Tongue (tissue), 2 donors: ENCODE data around the gene ANP32A. TPM values are rescaled to one million over a fixed set of nuclear protein-coding genes. Genes with fewer than 3 reads are reported as not detected.
"Not testable (repeated sequence)": the region's sequence is repeated elsewhere in the genome, so short reads cannot be mapped to it uniquely, and the experiment has no call there.

Experiments used
- DNase-seq: peaks from one replicate; pipeline ENCODE4 v3.0.0-alpha.2; 2015
- total RNA-seq: library from RNA; depleted of rRNA; stranded (reverse); fragments of >200 nt; gene quantifications from one replicate; pipeline ENCODE4 v1.2.3, GENCODE V29; 2014

ANP32A gene
- total RNA-seq, 1 donor from 2014 or later = 105 TPM

DNA sequence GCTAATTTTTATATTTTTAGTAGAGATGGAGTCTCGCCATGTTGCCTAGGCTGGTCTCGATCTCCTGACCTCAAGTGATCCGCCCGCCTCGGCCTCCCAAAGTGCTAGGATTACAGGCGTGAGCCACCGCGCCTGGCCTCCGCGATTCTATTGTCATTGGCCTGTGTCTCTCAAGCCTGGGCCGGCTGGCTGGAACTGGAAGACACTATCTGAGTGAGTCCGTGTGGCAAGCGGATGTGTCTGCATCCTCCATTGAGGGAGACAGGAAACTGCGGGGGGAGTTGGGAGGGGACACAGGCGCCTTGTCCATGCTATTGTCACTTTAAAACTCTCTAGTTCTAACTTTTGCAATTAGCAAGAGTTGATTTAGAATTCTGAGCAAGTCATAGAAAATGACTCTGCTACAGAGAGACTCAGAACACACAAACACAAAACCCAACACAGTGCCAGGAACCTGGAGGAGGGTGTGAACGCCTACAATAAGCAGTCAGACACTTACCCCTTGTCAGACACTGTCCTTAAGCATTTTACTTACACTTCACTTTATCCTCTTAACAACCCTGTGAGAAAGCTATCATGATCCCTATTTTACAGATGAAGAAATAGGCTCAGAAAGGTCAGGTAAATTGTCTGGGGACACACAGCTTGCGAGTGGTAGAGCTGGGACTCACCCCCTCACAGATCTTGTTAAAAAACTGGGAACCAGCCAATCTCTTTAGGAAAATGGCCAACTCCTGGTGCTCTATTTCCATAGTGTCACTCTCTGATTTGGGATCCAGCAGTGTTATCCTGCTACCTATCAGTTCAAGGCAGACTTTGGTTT lies 38.7 kb downstream of the ANP32A start:
- no peak for DNase-seq

DNA sequence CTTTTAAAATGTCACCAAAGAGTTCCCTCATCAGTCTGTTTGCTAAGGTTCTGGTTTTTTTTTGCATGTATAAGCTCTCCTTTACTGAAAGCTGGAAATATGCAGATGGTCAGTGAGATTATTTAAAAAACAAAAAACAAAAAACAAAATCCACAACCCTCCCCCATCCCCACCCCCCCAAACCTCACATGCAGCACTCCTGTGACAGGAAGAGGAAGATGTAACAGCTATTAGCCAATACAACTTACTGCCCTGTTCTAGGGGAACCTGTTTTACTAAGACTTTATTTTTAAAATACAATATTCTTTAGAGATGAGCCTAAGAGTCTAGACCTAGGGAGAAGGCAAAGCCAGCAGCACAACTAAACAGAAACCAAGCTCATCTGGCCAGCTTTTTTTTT lies 39.5 kb downstream of the ANP32A start:
- no peak for DNase-seq

DNA sequence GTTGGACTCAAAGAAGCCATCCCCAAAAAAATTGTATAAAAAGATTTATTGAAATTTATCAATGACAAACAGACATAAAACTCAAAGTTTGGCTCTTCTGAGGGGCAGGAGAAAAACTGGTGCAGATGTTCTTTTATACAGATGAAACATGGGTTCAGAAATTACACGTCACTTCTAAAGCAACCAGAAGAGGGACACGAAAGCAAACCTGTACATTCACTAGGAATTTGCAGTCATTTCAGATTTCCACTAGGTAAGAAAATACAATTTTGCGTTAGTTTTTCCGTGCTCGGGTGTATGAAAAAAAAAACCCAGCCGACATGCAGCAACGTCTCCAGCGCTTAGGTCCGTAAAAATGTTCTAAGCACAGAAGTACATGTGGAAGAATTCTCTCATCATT lies 41.8 kb downstream of the ANP32A start:
- DNase-seq = no peak

DNA sequence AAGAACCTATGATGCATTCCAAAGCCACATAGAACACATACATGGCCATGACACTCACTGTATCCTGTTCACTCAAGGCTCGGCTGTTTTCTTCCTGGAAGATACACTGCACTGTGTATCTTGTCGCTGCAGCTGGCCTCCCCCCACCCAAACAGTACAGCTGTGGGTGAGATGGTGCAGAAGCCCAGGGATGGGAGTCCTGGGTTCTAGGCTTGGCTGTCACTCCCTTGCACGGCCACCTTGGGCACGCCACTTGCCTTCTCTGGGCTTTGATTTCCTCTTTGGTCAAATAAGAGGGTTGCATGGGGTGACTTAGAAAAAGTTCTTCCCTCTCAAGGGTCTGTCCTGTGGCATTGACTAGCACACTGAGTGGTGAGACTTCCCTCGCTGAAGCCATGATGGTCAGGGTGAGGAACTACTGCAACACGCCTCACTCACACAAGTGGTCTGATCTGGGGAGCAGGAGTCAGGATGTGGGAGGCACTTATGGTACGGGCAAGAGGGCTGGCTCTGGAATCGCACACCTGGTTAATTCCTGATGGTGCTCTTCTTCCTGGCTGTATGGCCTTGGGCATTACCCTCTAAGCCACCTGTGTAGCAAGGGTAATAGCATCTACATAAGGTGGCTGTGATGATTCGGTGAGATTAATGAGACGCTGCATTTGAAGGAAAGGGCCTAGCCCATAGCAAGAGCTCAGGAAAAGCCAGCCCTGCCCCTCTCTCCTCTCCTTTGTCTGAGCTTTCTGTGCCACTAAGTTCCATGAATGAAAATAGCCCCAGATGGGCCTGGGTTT lies 44.0 kb downstream of the ANP32A start:
- DNase-seq = no peak

DNA sequence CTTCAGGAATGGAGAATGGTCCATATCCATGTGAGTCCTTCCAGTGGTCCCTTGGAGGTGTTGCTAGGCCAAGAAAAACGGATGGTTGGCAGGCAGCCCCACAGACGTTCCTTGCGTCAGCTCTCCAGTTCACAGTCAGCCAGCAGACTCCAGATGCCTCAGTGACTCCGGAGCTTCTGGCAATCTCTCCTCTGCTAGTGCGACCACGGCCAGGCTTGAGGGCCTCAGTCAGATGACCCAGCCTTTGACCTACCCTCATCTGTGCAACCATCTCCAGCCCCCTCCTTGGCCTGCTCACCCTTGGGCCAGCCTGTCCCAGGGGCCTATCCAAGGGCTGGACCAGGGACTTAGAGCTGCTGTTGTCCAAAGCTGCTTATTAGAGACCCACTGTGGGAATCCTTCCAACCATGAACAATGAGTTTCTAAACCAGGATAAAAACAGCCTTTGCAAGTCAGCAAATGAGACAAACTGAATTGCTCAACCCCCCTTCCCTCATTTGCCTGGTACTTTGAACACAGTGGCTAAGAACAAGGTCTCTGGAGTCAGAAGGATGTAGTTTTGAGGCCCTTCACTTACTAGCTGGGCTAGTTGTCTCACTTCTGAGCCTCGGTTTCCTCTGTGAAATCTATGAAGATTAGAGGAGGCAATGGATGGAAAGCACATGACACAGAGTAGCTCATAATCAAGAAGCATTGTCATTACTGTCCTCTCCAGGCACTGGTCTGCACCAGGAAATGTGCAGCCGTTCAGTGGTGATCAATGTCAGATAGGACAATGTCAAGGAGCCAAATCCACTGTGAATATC lies 44.8 kb downstream of the ANP32A start:
- peak; percentile 84 for DNase-seq

DNA sequence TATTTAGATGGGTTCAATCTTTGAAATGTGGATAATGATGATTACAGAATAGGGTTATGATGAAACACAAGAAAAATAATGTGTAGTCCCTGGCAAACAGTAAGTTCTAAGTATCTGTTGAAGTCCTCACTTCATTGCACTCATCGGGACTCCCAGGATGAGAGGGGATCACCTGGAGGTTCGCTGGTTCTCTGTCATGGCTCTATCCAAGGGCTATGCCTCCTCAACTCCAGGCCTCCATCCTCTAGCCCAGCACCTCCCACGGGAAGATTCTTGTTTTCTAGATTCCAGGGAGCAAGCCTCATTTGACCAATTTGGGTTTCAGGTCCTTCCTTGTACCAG lies 45.5 kb downstream of the ANP32A start:
- DNase-seq = no peak

DNA sequence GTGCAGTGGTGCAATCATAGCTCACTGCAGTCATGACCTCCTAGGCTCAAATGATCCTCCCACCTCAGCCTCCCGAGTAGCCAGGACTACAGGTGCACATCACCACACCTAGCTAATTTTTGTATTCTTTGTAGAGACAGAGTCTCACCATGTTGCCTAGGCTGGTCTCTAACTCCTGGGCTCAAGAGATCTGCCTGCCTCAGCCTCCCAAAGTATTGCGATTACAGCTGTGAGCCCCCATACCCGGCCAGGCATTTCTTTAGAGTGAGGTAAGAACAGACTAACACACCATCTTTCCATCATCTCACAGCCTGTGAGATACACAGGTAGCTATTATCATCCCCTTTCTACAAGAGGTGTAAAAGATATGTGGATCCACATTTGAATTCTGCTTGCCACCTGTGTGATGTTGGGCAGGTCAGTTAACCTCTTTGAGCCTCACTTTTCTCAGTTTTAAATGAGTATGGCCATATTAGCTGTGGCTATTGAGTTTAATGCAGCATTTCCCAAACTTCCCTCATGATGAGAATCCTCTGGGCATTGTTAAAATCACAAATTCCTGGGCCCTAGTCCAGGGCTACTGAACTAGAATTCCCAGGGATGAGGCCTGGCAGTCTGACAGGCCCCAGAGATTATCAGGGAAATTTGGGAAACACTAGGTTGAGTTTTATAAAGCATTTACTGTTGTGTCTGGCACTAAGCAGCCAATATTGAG lies 46.0 kb downstream of the ANP32A start:
- DNase-seq = no peak

DNA sequence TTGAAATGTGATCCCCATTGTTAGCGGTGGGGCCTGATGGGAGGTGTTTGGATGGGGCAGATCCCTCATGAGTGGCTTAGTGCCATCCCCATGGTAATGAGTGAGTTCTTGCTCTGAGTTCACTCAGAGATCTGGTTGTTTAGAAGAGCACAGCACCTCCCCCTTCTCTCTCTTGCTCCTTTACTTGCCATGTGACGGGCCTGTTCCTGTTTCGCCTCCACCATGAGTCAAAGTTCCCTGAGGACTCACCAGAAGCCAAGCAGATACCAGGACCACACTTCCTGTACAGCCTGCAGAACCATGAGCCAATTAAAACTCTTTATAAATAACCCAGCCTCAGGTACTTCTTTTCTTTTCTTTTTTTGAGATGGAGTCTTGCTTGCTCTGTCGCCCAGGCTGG lies 46.6 kb downstream of the ANP32A start:
- DNase-seq = no peak

DNA sequence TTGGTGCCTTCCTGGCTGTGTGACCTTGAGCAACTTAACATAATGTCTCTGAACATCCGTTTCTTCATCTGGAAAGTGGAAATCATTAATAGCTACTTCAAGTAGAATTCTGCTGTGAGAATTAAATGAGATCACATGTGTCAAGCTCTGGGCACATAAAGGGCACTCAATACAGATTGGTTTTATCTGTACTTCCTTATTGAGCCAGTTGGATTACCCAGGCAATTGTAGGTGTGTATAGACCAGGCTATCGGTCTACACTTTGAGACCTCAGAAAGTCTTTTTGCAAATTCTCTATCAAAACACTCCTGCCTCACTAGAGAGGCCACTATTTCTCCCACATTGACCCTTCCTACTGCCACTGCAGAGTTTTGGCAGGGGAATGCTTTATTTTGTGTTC lies 47.7 kb downstream of the ANP32A start:
- no peak for DNase-seq

DNA sequence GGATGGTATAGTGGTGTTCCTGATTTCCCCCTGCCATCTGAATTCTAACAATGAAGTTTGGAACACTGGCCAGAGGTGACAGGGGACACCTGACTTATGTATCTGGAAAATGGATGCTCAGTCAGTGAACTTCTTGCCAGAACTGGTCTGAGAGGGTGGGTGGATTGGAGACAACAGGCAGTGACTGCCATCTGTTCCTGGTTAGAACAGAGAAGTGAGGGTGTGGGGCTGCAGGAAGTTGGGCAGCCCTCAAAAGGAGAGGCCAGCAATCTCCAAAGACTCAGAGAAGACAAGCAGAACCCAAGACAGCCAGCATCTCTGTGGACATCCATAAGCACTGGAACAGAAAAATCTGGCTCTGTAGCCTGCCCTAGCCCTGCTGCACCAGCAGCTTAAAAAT lies 50.5 kb downstream of the ANP32A start:
- DNase-seq = no peak

DNA sequence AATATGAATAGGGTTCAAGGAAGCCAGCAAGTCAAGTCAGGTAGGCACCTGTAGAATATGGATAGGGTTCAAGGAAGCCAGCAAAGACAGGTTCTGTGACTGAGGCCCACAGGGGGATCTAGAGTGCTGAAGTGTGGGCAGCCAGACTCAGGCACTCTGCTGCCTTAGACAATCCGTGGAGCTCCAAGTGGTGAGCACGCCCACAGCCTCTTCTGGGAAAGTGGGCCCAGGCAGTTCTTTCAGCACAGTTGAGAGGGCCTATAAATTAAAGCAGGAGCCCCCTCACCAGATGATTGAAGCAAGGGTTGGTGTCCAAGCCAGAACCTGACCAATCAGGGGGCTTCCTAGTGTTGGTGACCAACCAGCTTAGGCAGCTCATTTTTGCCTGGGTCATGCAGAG lies 51.0 kb downstream of the ANP32A start:
- DNase-seq = no peak

DNA sequence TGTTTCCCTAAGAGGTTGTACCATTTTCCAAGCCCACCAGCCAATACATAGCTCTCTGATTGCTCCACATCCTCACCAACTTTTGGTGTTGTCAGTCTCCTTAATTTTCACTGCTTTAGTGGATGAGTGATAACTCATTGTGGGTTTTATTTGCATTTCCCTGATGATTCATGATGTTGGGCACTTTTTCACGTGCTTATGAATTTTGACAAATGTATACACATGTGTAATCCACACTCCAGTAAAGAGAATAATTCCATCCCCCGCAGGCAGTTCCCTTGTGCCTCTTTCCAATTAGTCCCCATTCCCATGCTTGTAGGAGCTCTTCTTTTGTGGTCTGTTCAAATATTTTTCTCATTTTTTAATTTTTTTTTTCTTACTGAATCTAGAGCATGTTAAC lies 52.4 kb downstream of the ANP32A start:
- no peak for DNase-seq

DNA sequence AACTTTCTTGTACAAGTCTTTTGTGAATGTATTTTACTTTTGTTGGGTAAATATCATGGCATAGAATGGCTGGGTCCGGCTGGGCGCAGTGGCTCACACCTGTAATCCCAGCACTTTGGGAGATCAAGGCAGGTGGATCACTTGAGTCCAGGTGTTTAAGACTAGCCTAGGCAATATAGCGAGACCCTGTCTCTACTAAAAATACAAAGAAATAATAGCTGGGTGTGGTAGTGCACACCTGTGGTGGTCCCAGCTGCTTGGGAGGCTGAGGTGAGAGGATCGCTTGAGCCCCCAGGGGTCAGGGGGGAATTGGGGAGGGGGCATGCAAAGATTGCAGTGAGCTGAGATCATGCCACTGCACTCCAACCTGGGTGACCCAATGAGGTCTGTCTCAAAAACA lies 52.9 kb downstream of the ANP32A start:
- no peak for DNase-seq

DNA sequence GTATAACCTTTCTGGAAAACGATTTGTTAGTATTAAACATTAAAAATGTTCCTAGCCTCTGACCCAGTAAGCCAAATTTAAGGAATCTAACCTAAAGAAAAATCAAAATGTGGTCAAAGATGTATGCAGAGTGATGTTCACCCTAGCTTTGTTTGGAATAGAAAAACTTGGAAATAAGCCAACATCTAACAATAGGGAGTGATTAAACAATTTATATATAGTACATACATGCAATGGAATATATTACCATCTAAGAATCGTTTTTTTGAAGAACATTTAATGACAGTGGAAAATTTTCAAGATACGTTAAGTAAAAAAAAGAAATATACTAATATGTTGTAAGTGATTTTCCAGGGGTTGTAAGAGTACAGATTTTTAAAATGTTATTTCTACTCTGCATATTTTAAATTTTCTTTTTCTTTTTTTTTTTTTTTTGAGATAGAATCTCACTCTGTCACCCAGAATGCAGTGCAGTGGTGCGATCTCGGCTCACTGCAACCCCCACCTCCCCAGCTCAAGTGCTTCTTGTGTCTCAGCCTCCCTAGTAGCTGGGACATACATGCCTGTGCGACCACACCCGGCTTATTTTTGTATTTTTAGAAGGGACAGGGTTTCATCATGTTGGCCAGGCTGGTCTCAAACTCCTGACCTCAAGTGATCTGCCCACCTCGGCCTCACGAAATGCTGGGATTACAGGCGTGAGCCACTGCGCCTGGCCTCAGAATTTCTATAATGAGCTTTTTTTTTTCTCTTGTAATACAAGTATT lies 54.9 kb downstream of the ANP32A start:
- peak; percentile 47 for DNase-seq

DNA sequence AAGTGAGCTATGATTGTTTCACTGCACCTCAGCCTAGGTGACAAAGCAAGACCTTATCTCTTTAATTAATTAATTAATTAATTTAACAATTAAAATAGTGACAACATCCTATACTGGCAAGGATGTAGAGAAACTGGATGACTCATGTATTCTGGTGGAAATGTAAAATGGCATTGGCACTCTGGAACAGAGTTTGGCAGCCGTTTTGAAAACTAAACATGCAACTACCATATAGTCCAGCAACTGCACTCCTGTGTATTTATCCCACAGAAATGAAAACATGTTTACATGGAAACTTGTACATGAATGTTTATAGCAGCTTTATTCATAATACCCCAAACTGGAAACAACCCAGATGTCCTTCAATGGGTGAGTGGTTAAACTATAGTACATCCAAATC lies 56.6 kb downstream of the ANP32A start:
- DNase-seq = no peak

DNA sequence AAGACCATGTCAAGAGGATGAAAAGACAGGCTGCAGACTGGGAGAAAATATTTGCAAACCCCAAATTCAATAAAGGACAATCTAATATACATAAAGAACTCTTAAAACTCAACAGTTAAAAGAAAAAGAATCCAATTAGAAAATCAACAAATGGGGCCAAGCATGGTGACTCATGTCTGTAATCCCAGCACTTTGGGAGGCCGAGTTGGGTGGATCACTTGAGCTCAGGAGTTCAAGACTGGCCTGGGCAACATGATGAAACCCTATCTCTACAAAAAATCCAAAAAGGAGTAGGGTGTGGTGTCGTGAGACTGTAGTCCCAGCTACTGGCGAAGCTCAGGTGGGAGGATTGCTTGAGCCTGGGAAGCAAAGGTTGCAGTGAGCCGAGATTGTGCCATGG lies 57.6 kb downstream of the ANP32A start:
- DNase-seq = no peak

DNA sequence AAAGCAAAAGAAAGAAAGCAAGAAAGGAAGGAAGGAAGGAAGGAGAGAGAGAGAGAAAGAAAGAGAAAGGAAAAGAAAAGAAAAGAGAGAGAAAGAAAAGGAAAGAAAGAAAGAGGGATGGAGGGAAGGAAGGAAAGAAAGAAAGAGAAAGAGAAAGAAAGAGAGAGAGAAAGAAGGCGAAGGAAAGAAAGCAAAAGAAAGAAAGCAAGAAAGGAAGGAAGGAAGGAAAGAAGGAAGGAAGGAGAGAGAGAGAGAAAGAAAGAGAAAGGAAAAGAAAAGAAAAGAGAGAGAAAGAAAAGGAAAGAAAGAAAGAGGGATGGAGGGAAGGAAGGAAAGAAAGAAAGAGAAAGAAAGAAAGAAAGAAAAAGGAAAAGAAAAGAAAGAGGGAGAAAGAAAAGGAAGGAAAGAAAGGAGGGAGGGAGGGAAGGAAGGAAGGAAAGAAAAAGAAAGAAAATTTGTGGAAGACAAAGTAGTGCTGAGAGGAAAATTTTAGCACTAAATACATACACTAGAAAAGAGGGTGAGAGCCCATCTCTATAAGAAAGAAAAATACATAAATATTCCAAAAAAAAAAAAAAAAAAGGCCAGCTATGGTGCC lies 60.6 kb downstream of the ANP32A start:
- DNase-seq = not testable (repeated sequence)

DNA sequence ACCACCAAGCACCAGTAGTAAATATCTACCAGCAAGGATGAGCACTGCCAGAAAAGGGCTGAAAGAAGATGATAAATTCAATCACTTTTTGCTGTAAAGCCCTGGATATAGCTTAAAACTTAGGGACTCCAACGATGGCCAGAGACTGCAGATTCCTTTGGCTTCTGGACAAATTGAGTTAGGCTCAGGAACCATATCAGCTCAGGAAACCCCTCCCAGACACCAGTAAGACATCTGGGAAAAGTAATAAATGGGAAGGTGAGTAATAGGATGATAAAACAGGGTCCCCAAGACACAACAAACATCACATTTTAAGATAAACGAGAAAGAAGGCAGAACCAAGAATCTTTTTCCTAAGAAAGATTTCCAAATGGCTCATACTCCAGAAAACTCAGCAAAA lies 65.0 kb downstream of the ANP32A start:
- no peak for DNase-seq

DNA sequence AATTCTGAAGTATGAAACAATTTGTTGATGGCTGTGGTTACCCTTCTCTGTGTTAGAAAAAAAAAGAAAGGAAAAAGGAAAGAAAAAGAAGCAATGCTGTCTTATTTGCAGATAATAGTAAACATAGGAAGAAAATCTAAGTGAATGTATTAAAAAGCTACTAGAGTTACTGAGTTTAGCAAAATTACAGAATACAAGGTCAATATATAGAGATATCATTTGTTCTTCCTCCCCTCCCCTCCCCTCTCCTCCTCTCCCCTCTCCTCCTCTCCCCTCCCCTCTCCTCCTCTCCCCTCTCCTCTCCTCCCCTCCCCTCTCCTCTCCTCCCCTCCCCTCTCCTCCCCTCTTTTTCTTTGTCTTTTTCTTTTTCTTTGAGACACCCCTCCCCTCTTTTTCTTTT lies 69.1 kb downstream of the ANP32A start:
- no peak for DNase-seq

DNA sequence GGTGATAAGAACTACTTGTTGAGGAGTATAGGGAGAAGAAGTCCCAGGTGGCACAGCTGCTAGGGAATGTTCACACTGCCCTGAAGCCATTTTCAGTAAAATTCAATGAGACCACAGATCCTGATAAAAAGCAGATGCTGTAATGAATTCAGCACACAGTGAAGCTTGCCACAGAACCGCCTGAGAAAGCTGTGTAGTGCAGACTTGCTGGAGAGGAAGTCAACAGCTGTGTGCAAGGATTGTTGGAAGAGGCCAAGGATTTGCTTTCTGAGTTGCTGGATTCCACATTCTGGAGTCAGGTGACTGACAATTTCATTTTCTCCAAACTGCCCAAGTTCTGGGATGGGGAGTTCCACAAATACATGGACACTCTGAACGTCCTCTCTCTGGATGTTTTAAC lies 70.9 kb downstream of the ANP32A start:
- DNase-seq = peak; percentile 71

DNA sequence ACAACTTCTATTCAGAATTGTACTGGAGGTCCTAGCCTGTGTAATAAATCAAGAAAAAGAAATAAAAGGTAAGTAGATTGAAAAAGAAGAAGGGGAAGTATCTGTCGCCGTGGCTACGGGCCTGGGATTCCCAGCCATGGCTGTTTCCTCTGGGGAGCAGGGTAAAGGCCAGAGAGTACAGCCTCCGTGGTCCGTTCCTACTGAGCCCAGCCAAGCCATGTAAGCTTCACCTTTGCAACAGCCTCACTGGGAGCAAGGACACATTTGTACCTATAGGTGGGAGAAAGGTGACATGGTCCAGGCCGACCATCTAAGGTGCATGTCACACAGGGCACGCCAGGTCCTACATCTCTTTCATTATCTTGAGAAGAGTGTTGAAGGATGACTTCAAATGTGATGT lies 71.3 kb downstream of the ANP32A start:
- no peak for DNase-seq
